Esophagus (tissue), 2 donors: ENCODE data around the gene ACCS. TPM values are rescaled to one million over a fixed set of nuclear protein-coding genes. Genes with fewer than 3 reads are reported as not detected.

ENCODE experiments used
- H3K27ac ChIP-seq, 2 donors: one replicate each; pipeline ENCODE4 v1.5.1; 2013; ENCODE audit warnings: low read depth in 2 of 2, mild to moderate bottlenecking in 2 of 2, inconsistent platforms in 1 of 2, low read length in 1 of 2, moderate library complexity in 1 of 2
- H3K27me3 ChIP-seq, 2 donors: one replicate each; pipeline ENCODE4 v1.6.1; 2013; ENCODE audit warnings: low read length in 2 of 2, control low read depth in 1 of 2, mild to moderate bottlenecking in 1 of 2; ENCODE audit not compliant: insufficient read depth in 2 of 2, control insufficient read depth in 1 of 2
- H3K36me3 ChIP-seq, 2 donors: one replicate each; pipeline ENCODE4 v1.6.1; 2013; ENCODE audit warnings: low read length in 1 of 2; ENCODE audit not compliant: control insufficient read depth in 2 of 2, insufficient read depth in 2 of 2
- H3K4me1 ChIP-seq, 2 donors: one replicate each; pipeline ENCODE4 v1.6.1; 2013; ENCODE audit warnings: low read length in 1 of 2; ENCODE audit not compliant: control insufficient read depth in 2 of 2, insufficient read depth in 2 of 2
- H3K4me3 ChIP-seq, 2 donors: one replicate each; pipeline ENCODE4 v1.5.1; 2013; ENCODE audit warnings: low read length in 2 of 2, mild to moderate bottlenecking in 2 of 2, low read depth in 1 of 2, moderate library complexity in 1 of 2
- H3K9me3 ChIP-seq, 2 donors: one replicate each; pipeline ENCODE4 v1.6.1; 2013; ENCODE audit warnings: mild to moderate bottlenecking in 2 of 2, low read depth in 1 of 2, low read length in 1 of 2, moderate library complexity in 1 of 2; ENCODE audit not compliant: control insufficient read depth in 2 of 2, insufficient read depth in 1 of 2
- WGBS, 2 donors: extraction: QIAGEN DNeasy Blood & Tissue Kit; methylation state at CpG; one replicate each; pipeline ENCODE4 v1.1.7; 2013; 5-methylcytosine and 5-hydroxymethylcytosine counted together
- polyA plus RNA-seq, 2 donors: library from polyadenylated mRNA; stranded (reverse); fragments of 200-250 nt; gene quantifications; one replicate each; pipeline ENCODE4 v1.2.3, GENCODE V29; 2013
- donor health status: healthy with polysubstance abuse.
- donor health status: Bipolar disorder and iron deficiency.

ACCS gene
- polyA plus RNA-seq, 2 donors: 6.5 to 28.7 TPM

GRCh38 chr11:44082645-44083044 is 16.6 kb downstream of the ACCS start:
- peaks cover 0 to 16% of the 10 kb centered on the region in 2 donors for H3K36me3 ChIP-seq

GRCh38 chr11:44083433-44083832 is 17.4 kb downstream of the ACCS start:
- H3K9me3 ChIP-seq: peaks cover 0 to 4% of the 10 kb centered on the region in 2 donors
- no peak overlapping the region for H3K27ac ChIP-seq
- H3K4me1 ChIP-seq: no peaks in the 10 kb centered on the region
- H3K36me3 ChIP-seq: peaks cover 0 to 16% of the 10 kb centered on the region in 2 donors
- WGBS, 2 donors: 93 to 94% methylated on average over 10 of the region's 10 CpGs
- H3K4me3 ChIP-seq: no peak overlapping the region
- no peaks in the 10 kb centered on the region for H3K27me3 ChIP-seq

More at GRCh38 chr11:44082645-44083044, 16.6 kb downstream of the ACCS start:
- WGBS, 2 donors: 94% methylated on average over 4 of the region's 4 CpGs
- no peak overlapping the region for H3K4me3 ChIP-seq
- H3K27me3 ChIP-seq: no peaks in the 10 kb centered on the region
- no peak overlapping the region for H3K27ac ChIP-seq
- H3K4me1 ChIP-seq: no peaks in the 10 kb centered on the region
- peaks cover 0 to 4% of the 10 kb centered on the region in 2 donors for H3K9me3 ChIP-seq

GRCh38 chr11:44083906-44084305 is 17.8 kb downstream of the ACCS start:
- H3K4me3 ChIP-seq: no peak overlapping the region
- no peaks in the 10 kb centered on the region for H3K4me1 ChIP-seq
- WGBS, 2 donors: 76% methylated on average over 5 of the region's 5 CpGs
- no peaks in the 10 kb centered on the region for H3K27me3 ChIP-seq
- peaks cover 0 to 4% of the 10 kb centered on the region in 2 donors for H3K9me3 ChIP-seq
- no peak overlapping the region for H3K27ac ChIP-seq
- H3K36me3 ChIP-seq: peaks cover 0 to 16% of the 10 kb centered on the region in 2 donors

- Histone ChIP-seq H3K4me1 (no peaks in the 10 kb centered on the region), H3K27me3 (no peaks in the 10 kb centered on the region), H3K36me3 (peaks cover 0 to 16% of the 10 kb centered on the region in 2 donors), H3K27ac (no peak overlapping the region), H3K9me3 (peaks cover 0 to 4% of the 10 kb centered on the region in 2 donors), H3K4me3 (no peak overlapping the region)
- 96 to 100% methylated on average over 1 of the region's 1 CpG for WGBS, 2 donors
Measured at GRCh38 chr11:44085330-44085729, 19.3 kb downstream of the ACCS start.

- Histone ChIP-seq H3K4me1 (no peaks in the 10 kb centered on the region), H3K27me3 (no peaks in the 10 kb centered on the region), H3K9me3 (peaks cover 0 to 4% of the 10 kb centered on the region in 2 donors), H3K36me3 (peaks cover 0 to 4% of the 10 kb centered on the region in 2 donors), H3K4me3 (no peak overlapping the region), H3K27ac (no peak overlapping the region)
- WGBS, 2 donors: 90 to 93% methylated on average over 4 of the region's 4 CpGs
Measured at GRCh38 chr11:44088377-44088776, 22.3 kb downstream of the ACCS start.

- no peaks in the 10 kb centered on the region for H3K27me3 ChIP-seq
- H3K4me3 ChIP-seq: no peak overlapping the region
- no peaks in the 10 kb centered on the region for H3K4me1 ChIP-seq
- H3K36me3 ChIP-seq: no peaks in the 10 kb centered on the region
- peaks cover 0 to 4% of the 10 kb centered on the region in 2 donors for H3K9me3 ChIP-seq
- no peak overlapping the region for H3K27ac ChIP-seq
- 92% methylated on average over 4 of the region's 4 CpGs for WGBS, 2 donors
Measured at GRCh38 chr11:44088871-44089270, 22.8 kb downstream of the ACCS start.

GRCh38 chr11:44090539-44090938 is 24.5 kb downstream of the ACCS start:
- H3K4me3 ChIP-seq: no peak overlapping the region
- H3K36me3 ChIP-seq: no peaks in the 10 kb centered on the region
- no peak overlapping the region for H3K27ac ChIP-seq
- H3K27me3 ChIP-seq: no peaks in the 10 kb centered on the region
- no peaks in the 10 kb centered on the region for H3K4me1 ChIP-seq
- WGBS, 2 donors: 86 to 87% methylated on average over 1 of the region's 1 CpG
- no peaks in the 10 kb centered on the region for H3K9me3 ChIP-seq

GRCh38 chr11:44094260-44094868 is 28.3 kb downstream of the ACCS start:
- no peaks in the 10 kb centered on the region for H3K36me3 ChIP-seq
- H3K9me3 ChIP-seq: no peaks in the 10 kb centered on the region
- H3K4me3 ChIP-seq: no peak overlapping the region
- H3K27me3 ChIP-seq: no peaks in the 10 kb centered on the region
- 25 to 29% methylated on average over 11 of the region's 11 CpGs for WGBS, 2 donors
- H3K27ac ChIP-seq: no peak overlapping the region
- H3K4me1 ChIP-seq: peaks cover 0 to 6% of the 10 kb centered on the region in 2 donors

- Histone ChIP-seq H3K9me3 (no peaks in the 10 kb centered on the region), H3K27ac (peak within 1 kb of the TSS in 1 of 2 donors; percentile 83), H3K27me3 (no peaks in the 10 kb centered on the region), H3K4me3 (peak within 1 kb of the TSS; percentile 90 to 92), H3K36me3 (no peaks in the 10 kb centered on the region), H3K4me1 (peaks cover 0 to 6% of the 10 kb centered on the region in 2 donors)
- 0 to 1% methylated on average over 48 to 83 of the region's 83 CpGs for WGBS, 2 donors
Measured at GRCh38 chr11:44095506-44096359, 29.7 kb downstream of the ACCS start, which contains the start of gene EXT2. TSS of gene EXT2 (plus strand) at chr11:44095678. CDS start at chr11:44107713, 12,035 bp downstream.
